ENCODE measurements around the gene ARHGEF10L. TPM values are rescaled to one million over a fixed set of nuclear protein-coding genes. Genes with fewer than 3 reads are reported as not detected.

ARHGEF10L gene
- total RNA-seq, 1 donor from 2014 or later, result 89.8 TPM

DNA sequence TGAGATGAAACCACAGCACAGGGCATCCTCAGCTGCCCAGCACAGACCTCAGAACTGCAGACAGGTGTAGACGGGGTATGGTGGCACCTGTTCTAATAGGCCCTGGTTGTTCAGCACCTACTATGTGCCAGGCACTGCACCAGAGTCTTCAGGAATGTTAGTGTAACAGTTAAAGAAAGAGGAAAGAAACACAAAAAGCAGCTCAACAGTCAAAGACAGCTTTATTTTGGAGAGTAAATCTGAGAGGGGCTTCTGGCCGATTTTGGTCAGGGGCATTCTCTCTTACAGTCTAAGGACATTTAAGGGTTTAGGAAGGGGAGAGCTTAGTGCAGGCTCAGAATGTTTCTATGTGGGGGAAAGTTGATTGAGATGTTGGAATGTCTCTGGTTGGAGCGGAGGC, 170.5 kb downstream of the ARHGEF10L start:
- TF ChIP-seq, protein P1, sequence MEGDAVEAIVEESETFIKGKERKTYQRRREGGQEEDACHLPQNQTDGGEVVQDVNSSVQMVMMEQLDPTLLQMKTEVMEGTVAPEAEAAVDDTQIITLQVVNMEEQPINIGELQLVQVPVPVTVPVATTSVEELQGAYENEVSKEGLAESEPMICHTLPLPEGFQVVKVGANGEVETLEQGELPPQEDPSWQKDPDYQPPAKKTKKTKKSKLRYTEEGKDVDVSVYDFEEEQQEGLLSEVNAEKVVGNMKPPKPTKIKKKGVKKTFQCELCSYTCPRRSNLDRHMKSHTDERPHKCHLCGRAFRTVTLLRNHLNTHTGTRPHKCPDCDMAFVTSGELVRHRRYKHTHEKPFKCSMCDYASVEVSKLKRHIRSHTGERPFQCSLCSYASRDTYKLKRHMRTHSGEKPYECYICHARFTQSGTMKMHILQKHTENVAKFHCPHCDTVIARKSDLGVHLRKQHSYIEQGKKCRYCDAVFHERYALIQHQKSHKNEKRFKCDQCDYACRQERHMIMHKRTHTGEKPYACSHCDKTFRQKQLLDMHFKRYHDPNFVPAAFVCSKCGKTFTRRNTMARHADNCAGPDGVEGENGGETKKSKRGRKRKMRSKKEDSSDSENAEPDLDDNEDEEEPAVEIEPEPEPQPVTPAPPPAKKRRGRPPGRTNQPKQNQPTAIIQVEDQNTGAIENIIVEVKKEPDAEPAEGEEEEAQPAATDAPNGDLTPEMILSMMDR (IDR thresholded peaks at IDR 0.05; ENCODE audit: partially characterized antibody, unreplicated experiment), result no peak
- H3K4me1 Mint-ChIP-seq (ENCODE audit: low read depth, unreplicated experiment), result peaks cover 3% of the 10 kb centered on the region
- H3K9me3 Mint-ChIP-seq (ENCODE audit: unreplicated experiment), result peaks cover 2% of the 10 kb centered on the region
- H3K36me3 Mint-ChIP-seq (ENCODE audit: unreplicated experiment), result peaks cover 9% of the 10 kb centered on the region
- H3K27me3 Mint-ChIP-seq (ENCODE audit: unreplicated experiment), result peaks cover 3% of the 10 kb centered on the region
- DNase-seq, result no peak
- H3K4me3 Mint-ChIP-seq (ENCODE audit: unreplicated experiment), result no peak overlapping the region
- no peak overlapping the region for H3K27ac Mint-ChIP-seq (ENCODE audit: unreplicated experiment)

DNA sequence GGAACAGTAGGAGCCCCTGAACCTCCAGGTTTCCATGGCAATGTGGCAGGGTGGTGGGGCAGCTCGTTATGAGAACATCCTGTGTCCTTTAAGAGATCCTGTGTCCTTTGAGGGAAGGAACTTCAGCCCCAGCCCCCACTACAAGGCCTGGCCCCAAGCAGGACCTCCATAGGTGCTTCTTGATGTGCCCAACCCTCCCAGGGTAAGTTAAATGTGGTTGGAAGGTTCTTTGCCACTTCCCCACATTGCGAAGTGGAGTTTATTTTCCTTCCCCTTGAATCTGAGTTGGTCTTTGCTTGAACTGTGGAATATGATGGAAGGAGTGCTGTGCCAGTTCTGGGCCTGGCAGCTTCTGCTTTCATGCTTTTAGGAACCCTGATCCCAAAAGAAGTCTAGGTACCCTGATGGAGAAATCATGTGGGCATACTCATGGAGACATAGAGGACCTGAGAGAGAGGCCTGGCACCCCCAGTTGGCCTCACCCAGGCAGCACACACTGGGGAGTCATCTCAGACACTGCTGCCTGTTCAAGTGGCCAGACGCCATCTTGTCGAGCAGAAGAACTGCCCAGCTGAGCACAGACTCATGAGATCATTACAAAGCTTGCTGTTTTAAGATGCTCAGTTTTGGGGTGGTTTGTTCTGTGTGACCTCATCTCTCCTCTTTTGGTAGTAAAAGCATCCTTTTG, 171.5 kb downstream of the ARHGEF10L start:
- Mint-ChIP-seq H3K4me3 (ENCODE audit: unreplicated experiment) (no peak overlapping the region), H3K36me3 (ENCODE audit: unreplicated experiment) (peaks cover 9% of the 10 kb centered on the region), H3K9me3 (ENCODE audit: unreplicated experiment) (peaks cover 2% of the 10 kb centered on the region), H3K27me3 (ENCODE audit: unreplicated experiment) (peaks cover 3% of the 10 kb centered on the region), H3K27ac (ENCODE audit: unreplicated experiment) (no peak overlapping the region), H3K4me1 (ENCODE audit: low read depth, unreplicated experiment) (peaks cover 3% of the 10 kb centered on the region)
- TF ChIP-seq, protein P1 (IDR thresholded peaks at IDR 0.05; ENCODE audit: partially characterized antibody, unreplicated experiment), result no peak
- DNase-seq, result no peak

DNA sequence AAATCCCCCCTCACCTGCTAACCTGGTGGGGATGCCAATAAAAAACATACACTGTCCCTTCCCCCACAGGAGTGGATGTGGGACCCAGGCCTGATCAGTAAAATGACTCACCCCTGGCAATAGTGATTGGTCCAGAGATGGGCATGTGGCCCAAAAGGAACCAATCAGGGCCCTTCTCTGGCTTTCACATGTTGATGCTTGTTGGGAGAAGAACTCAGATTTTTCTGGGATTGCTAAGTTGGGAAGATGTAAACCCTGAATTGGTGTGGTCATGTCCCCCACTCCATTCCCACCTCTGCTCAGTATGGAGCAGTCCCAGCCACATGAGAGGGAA, 172.0 kb downstream of the ARHGEF10L start:
- H3K36me3 Mint-ChIP-seq (ENCODE audit: unreplicated experiment), result peaks cover 9% of the 10 kb centered on the region
- DNase-seq, result no peak
- no peak overlapping the region for H3K4me3 Mint-ChIP-seq (ENCODE audit: unreplicated experiment)
- H3K4me1 Mint-ChIP-seq (ENCODE audit: low read depth, unreplicated experiment), result no peaks in the 10 kb centered on the region
- no peak overlapping the region for H3K27ac Mint-ChIP-seq (ENCODE audit: unreplicated experiment)
- peaks cover 2% of the 10 kb centered on the region for H3K9me3 Mint-ChIP-seq (ENCODE audit: unreplicated experiment)
- peaks cover 3% of the 10 kb centered on the region for H3K27me3 Mint-ChIP-seq (ENCODE audit: unreplicated experiment)
- TF ChIP-seq, protein P1 (IDR thresholded peaks at IDR 0.05; ENCODE audit: partially characterized antibody, unreplicated experiment), result no peak

DNA sequence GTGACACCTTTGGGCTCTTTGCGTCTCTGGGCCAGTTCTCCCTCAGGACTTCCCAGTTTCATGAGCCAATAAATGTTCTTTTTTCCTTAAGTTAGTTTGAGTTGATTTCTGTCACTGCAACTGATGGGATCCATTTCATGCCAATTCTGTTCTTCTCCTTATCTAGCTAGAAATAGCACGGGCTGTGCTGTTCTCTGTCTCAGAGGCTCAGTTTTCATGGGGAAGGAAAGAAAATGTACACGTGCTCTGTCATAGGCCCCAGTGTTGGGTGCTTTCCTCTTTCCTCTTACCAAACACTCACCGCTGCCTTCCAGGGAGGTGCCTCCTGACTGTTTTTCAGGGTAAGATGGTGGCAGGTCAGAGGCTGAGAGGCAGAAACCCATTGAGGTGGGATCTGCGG, 172.4 kb downstream of the ARHGEF10L start:
- TF ChIP-seq, protein P1 (IDR thresholded peaks at IDR 0.05; ENCODE audit: partially characterized antibody, unreplicated experiment), result no peak
- H3K27ac Mint-ChIP-seq (ENCODE audit: unreplicated experiment), result no peak overlapping the region
- H3K36me3 Mint-ChIP-seq (ENCODE audit: unreplicated experiment), result peaks cover 9% of the 10 kb centered on the region
- H3K4me1 Mint-ChIP-seq (ENCODE audit: low read depth, unreplicated experiment), result no peaks in the 10 kb centered on the region
- no peak overlapping the region for H3K4me3 Mint-ChIP-seq (ENCODE audit: unreplicated experiment)
- peaks cover 2% of the 10 kb centered on the region for H3K9me3 Mint-ChIP-seq (ENCODE audit: unreplicated experiment)
- H3K27me3 Mint-ChIP-seq (ENCODE audit: unreplicated experiment), result peaks cover 3% of the 10 kb centered on the region
- DNase-seq, result no peak

DNA sequence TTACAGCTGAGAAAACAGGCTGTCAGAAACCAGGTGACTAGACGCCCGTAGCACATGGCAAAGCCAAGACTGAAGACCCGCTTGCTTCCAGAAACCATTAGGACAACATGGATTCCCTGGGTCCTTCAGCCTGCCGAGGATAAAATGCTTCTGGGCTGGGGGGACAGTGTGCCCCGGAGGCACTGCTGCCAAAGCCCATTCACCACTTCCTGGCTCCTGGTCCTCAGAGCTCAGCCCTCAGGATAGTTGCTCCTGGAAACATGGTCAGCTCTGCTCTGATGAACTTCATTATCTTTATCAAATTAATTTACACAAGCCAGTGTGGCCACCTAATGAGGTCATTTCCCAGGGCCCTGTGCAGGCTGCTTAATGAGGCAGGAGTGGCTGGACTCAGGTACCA, 174.5 kb downstream of the ARHGEF10L start:
- Mint-ChIP-seq H3K36me3 (ENCODE audit: unreplicated experiment) (peaks cover 9% of the 10 kb centered on the region), H3K27ac (ENCODE audit: unreplicated experiment) (no peak overlapping the region), H3K4me3 (ENCODE audit: unreplicated experiment) (no peak overlapping the region), H3K9me3 (ENCODE audit: unreplicated experiment) (peaks cover 6% of the 10 kb centered on the region), H3K4me1 (ENCODE audit: low read depth, unreplicated experiment) (peaks cover 5% of the 10 kb centered on the region), H3K27me3 (ENCODE audit: unreplicated experiment) (peaks cover 5% of the 10 kb centered on the region)
- no peak for DNase-seq
- TF ChIP-seq, protein P1 (IDR thresholded peaks at IDR 0.05; ENCODE audit: partially characterized antibody, unreplicated experiment), result no peak

All from glutamatergic neuron (in vitro differentiated cells).